SIG-M5 treated with dmso at 0.1 percent for 504 hours (cell line): ENCODE results near the gene RTRAF.

Source experiments
- DNase-seq: peaks from one replicate; lab custom pipeline; 2025; ENCODE audit not compliant: unreplicated experiment; lab: John Stamatoyannopoulos, UW

RTRAF gene

GRCh38 chr14:51989293-51990234, at the start of gene RTRAF:
TSS of gene RTRAF (plus strand) at chr14:51989546. CDS start at chr14:51989640, 94 bp downstream.
- peak; percentile 91 for DNase-seq

- DNase-seq = no peak
Measured at GRCh38 chr14:51939755-51940301, 49.5 kb upstream of the RTRAF start.

- no peak for DNase-seq
Measured at GRCh38 chr14:51942971-51943370, 46.4 kb upstream of the RTRAF start.

GRCh38 chr14:51950007-51950406, 39.3 kb upstream of the RTRAF start:
- DNase-seq = no peak

GRCh38 chr14:51951656-51952055, 37.7 kb upstream of the RTRAF start:
- no peak for DNase-seq

- no peak for DNase-seq
Measured at GRCh38 chr14:51954031-51954430, 35.3 kb upstream of the RTRAF start.

- no peak for DNase-seq
Measured at GRCh38 chr14:51954657-51955056, 34.7 kb upstream of the RTRAF start.

- DNase-seq = no peak
Measured at GRCh38 chr14:51957950-51958349, 31.4 kb upstream of the RTRAF start.

GRCh38 chr14:51959928-51960327, 29.4 kb upstream of the RTRAF start:
- DNase-seq = no peak

- no peak for DNase-seq
Measured at GRCh38 chr14:51960866-51961265, 28.5 kb upstream of the RTRAF start.

- DNase-seq = no peak
Measured at GRCh38 chr14:51962711-51963110, 26.6 kb upstream of the RTRAF start.

GRCh38 chr14:51963286-51963685, 26.1 kb upstream of the RTRAF start:
- no peak for DNase-seq

- DNase-seq = no peak
Measured at GRCh38 chr14:51967521-51967920, 21.8 kb upstream of the RTRAF start.

GRCh38 chr14:51969852-51970540, 19.4 kb upstream of the RTRAF start:
- DNase-seq = no peak

- no peak for DNase-seq
Measured at GRCh38 chr14:51972566-51972965, 16.8 kb upstream of the RTRAF start.

- no peak for DNase-seq
Measured at GRCh38 chr14:51977075-51977474, 12.3 kb upstream of the RTRAF start.

GRCh38 chr14:51978681-51979085, 10.7 kb upstream of the RTRAF start:
- no peak for DNase-seq

- peak; percentile 63 for DNase-seq
Measured at GRCh38 chr14:51979088-51979709, 10.1 kb upstream of the RTRAF start.

- DNase-seq = no peak
Measured at GRCh38 chr14:51981218-51981854, 8.0 kb upstream of the RTRAF start.

- DNase-seq = no peak
Measured at GRCh38 chr14:51988221-51988620, 1.1 kb upstream of the RTRAF start.

- DNase-seq = no peak
Measured at GRCh38 chr14:51990488-51990887, 1.1 kb downstream of the RTRAF start.
